Neutrophil (primary cell): Measurements from ENCODE around the gene STK33.

ENCODE experiments used
- H3K27ac ChIP-seq: fragments of 200-600 bp; sonication (generic); 2 replicates; pipeline ENCODE4 v1.5.1; 2016; ENCODE audit warnings: mild to moderate bottlenecking, moderate library complexity
- H3K27me3 ChIP-seq: fragments of 200-600 bp; sonication (generic); 2 replicates; pipeline ENCODE4 v1.6.0; 2016; ENCODE audit warnings: mild to moderate bottlenecking
- H3K36me3 ChIP-seq: fragments of 200-600 bp; sonication (generic); 2 replicates; pipeline ENCODE4 v1.5.1; 2017
- H3K4me1 ChIP-seq, 2 experiments: fragments of 200-600 bp in 1 of 2; sonication (generic) in 1 of 2; 1 replicate in 1 of 2; 2 replicates in 1 of 2; pipeline versions ENCODE4 v1.5.1 to v1.6.1; 2013 to 2016; ENCODE audit warnings: low read depth in 1 of 2, low read length in 1 of 2, mild to moderate bottlenecking in 1 of 2, moderate library complexity in 1 of 2; ENCODE audit not compliant: control insufficient read depth in 1 of 2, insufficient read depth in 1 of 2
- H3K4me3 ChIP-seq, 2 experiments: fragments of 200-600 bp in 1 of 2; sonication (generic) in 1 of 2; 1 replicate in 1 of 2; 2 replicates in 1 of 2; pipeline ENCODE4 v1.5.1; 2013 to 2016; ENCODE audit warnings: low read depth in 1 of 2, low read length in 1 of 2, mild to moderate bottlenecking in 1 of 2, moderate library complexity in 1 of 2
- H3K9me3 ChIP-seq: fragments of 200-600 bp; sonication (generic); 2 replicates; pipeline ENCODE4 v1.5.1; 2016
- TF ChIP-seq, protein P1 (sequence below): fragments of 200-600 bp; sonication (generic); IDR thresholded peaks from 2 replicates; pipeline ENCODE4 v1.5.1; 2016; ENCODE audit warnings: antibody characterized with exemption

Gene STK33

DNA sequence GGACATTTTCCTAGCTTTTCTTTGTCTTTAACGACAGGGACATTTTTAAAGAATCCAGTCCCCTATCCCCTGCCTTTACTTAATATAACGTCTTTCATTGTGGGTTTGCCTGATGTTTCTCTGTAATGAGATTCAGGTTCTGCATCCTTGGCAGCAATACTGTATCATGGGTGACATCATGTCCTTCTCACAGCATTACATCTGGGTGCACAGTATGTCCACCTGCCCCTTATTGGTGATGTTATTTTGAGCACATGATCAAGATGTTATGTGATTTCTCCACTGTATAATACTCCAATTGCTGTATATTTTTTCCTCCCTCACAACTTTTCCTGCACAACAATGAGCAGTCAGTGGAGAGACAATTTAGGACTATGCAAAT lies 9.7 kb upstream of the STK33 start:
- Histone ChIP-seq H3K36me3 (no peaks in the 10 kb centered on the region), H3K9me3 (no peaks in the 10 kb centered on the region), H3K27ac (no peak overlapping the region), H3K27me3 (peaks cover 7% of the 10 kb centered on the region), H3K4me1 (no peaks in the 10 kb centered on the region), H3K4me3 (no peak overlapping the region)
- TF ChIP-seq, protein P1, sequence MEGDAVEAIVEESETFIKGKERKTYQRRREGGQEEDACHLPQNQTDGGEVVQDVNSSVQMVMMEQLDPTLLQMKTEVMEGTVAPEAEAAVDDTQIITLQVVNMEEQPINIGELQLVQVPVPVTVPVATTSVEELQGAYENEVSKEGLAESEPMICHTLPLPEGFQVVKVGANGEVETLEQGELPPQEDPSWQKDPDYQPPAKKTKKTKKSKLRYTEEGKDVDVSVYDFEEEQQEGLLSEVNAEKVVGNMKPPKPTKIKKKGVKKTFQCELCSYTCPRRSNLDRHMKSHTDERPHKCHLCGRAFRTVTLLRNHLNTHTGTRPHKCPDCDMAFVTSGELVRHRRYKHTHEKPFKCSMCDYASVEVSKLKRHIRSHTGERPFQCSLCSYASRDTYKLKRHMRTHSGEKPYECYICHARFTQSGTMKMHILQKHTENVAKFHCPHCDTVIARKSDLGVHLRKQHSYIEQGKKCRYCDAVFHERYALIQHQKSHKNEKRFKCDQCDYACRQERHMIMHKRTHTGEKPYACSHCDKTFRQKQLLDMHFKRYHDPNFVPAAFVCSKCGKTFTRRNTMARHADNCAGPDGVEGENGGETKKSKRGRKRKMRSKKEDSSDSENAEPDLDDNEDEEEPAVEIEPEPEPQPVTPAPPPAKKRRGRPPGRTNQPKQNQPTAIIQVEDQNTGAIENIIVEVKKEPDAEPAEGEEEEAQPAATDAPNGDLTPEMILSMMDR: no peak

DNA sequence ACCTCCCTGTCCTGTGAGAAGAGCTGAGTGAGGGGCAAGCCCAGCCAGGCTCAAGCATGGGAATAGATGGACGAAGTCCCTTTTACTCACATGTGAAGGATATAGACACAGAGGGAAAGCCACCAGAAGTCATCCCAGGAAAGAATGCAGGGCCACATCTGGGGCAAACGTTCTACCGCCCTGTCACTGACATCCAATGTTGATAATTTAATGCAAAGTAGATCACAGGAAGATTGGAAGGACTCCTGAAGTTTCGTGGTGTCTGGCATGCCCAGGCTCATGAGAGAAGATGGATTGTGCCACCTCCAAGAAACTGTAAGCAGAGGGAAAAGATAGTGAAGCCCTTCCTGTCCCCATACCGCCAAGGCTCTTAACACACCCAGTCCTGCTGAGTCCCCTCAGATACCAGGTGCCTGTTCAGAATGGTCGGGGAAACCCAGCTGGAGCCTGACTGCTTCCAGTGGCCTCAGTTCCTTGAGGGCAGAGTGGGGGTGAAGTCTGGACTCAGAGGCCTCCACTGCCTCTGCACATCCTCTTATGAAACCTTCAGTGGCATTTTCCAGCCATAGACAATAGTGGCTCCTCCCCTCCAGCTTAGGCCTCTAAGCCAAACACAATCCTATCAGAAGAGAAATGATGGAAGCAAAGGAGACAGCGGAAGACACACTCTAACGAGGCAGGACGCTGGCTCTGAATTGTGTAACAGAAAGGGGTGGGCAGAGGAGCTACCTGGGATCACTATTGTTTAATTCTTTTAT lies 7.5 kb upstream of the STK33 start:
- Histone ChIP-seq H3K9me3 (no peaks in the 10 kb centered on the region), H3K4me1 (no peaks in the 10 kb centered on the region), H3K27ac (no peak overlapping the region), H3K4me3 (no peak overlapping the region), H3K36me3 (no peaks in the 10 kb centered on the region), H3K27me3 (peaks cover 13% of the 10 kb centered on the region)
- TF ChIP-seq, protein P1: no peak

DNA sequence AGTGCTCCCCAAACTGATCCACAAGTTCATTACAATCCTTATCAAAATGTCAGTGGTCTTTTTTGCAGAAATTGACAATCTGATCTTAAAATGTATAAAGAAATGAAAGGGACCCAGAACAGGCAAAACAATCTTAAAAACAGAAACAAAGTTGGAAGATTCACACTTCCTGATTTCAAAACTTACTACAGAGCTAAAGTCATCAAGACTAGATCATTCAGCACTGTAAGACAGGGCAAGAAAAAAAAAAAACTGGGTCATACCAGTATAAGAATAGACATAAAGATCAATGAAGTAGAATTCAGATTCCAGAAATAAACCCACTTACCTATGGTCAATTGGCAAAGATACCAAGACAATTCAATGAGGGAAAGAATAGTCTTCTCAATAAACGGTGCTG lies 4.5 kb upstream of the STK33 start:
- Histone ChIP-seq H3K36me3 (no peaks in the 10 kb centered on the region), H3K4me1 (peaks cover 9 to 10% of the 10 kb centered on the region in 2 experiments), H3K9me3 (no peaks in the 10 kb centered on the region), H3K4me3 (no peak overlapping the region), H3K27me3 (peaks cover 35% of the 10 kb centered on the region), H3K27ac (no peak overlapping the region)
- TF ChIP-seq, protein P1: no peak

DNA sequence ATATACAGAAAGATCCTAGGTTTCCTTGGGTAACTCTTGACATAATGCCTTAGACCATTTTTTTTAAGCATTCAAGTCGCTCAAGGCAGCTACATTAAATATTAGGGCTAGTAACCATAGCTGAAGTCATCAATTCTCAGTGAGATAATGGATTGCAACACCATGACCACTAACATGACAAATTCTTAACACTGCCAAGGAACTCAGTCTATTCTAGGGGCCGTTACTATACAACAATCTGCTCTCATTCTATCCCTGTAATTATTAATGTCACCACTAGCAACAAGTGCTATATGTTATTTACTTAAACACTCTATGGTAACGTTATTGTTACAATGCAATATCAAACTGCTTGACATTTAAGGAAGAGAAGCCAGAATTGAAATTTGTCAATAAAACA lies 3.2 kb upstream of the STK33 start:
- Histone ChIP-seq H3K4me1 (peaks cover 9 to 10% of the 10 kb centered on the region in 2 experiments), H3K36me3 (no peaks in the 10 kb centered on the region), H3K27me3 (peaks cover 48% of the 10 kb centered on the region), H3K27ac (no peak overlapping the region), H3K4me3 (no peak overlapping the region), H3K9me3 (no peaks in the 10 kb centered on the region)
- TF ChIP-seq, protein P1: no peak

DNA sequence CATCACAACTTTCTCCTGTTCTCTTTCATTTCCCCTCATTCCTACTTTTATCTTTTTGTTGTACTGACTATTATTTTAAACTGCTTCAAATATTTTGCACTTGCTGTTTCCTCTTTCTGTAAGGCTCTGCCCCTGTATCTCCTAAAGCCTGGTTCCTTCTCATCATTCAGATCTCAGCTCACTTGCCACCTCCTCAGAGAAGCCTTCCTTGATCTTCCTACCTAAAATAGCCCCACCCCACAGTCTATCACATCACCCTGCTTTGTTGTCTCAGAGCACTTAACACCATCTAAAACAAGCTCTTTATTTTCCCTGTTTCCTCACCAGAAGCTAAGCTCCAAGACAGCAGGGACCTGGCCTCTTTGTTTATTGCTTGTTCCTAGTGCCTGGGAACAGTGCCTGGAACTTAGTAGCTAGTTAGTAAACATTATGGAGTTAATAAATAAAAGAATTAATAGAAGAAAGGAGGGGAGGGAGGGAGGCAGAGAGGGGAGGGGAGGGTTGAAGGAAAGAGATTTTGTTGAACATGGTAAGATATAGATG lies 2.5 kb upstream of the STK33 start:
- TF ChIP-seq, protein P1: no peak
- Histone ChIP-seq H3K27me3 (peaks cover 53% of the 10 kb centered on the region), H3K9me3 (no peaks in the 10 kb centered on the region), H3K4me3 (no peak overlapping the region), H3K36me3 (no peaks in the 10 kb centered on the region), H3K4me1 (peaks cover 9 to 10% of the 10 kb centered on the region in 2 experiments), H3K27ac (no peak overlapping the region)
